Hematopoietic multipotent progenitor cell treated with erythropoietin and hydrocortisone succinate and interleukin-3 and kit ligand, for 17 days (in vitro differentiated cells): ENCODE data around the gene CAPZA1.
"Not testable (repeated sequence)": the region's sequence is repeated elsewhere in the genome, so short reads cannot be mapped to it uniquely, and the experiment has no call there.

Experiments
- DNase-seq: peaks from one replicate; pipeline ENCODE4 v3.0.0-alpha.2; 2015; ENCODE audit warnings: low spot score

CAPZA1 gene

DNA sequence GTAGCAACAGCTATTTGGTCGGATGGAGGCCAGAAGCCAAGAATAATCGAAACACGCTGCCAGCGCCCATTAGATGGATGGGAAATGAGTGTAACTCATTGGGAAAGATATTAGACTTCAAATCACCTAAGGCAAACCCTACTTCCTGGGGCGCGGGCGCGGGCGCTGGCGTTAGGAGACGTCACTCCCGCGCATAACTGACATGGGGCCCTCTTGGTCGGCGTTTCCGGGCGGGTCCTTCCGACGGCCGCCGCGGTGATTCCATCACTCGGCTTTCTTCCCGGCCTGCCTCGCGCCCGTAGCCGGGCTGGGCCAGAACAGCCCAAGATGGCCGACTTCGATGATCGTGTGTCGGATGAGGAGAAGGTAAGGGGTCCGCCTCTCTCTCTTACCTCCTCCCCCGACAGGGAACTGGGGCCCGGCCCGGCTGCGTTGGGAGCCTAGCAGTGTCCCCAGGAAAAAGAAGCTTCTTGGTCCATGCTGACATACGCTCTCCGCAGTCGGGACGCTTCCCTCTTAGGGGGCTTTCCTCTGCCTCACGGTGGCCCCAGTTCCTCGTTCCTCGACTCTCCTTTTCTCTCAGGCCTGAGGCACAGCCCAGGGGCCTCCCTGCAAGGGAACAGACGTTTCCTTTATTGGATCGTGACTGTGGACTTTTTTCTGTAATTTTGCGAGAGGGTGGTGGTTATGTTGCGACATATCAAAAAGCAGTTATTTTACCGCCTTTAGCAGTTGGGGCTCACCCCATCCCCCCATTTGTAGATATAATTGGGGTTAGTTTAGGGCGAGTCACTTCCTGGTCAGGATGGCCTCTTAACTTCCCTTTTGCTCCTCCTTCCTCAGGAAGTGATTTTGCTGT is at the start of gene CAPZA1:
Gene CAPZA1 (plus strand): TSS at position 315 of the 859 bp plus-strand sequence. CDS start 13 bp downstream, at position 328.
- DNase-seq, result peak; percentile 89

DNA sequence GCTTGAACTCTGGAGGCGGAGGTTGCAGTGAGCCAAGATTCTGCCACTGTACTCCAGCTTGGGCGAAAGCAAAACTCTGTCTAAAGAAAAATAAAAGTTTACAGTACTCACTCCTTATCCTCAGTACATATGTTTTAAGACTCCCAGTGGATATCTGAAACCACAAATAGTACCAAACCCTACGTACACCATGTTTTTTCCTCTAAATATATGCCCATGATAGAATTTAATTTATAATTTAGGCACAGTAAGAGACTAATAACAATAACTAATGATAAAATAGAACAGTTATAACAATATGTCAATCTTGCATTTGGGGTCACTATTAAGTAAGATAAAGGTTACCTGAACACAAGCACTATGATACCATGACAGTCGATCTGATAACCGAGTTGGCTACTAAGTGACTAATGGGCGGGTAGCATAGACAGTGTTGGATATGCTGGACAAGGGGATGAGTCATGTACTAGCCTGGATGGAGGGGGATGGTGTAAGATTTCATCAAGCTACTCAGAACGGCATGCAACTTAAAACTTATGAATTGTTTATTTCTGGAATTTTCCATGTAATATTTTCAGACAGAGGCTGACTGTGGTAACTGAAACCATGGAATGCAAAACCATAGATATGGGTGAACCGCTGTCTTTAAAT is 44.4 kb upstream of the CAPZA1 start:
- no peak for DNase-seq

DNA sequence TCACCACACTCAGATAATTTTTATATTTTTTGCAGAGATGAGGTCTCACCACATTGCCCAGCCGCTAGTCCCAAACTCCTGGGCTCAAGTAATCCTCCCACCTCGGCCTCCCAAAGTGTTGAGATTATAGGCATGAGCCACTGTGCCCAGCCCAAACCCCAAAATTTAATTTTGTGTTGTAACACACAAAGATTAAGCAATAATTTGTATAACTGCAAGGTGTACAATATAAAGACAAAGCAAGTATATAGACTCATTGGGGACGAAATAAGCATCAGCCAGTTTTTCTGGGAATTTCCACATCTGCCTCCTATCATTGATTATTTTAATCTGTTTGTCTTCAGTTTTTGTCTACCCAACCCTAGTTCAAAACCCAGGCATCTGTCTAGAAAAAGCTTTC is 43.4 kb upstream of the CAPZA1 start:
- DNase-seq, result no peak

DNA sequence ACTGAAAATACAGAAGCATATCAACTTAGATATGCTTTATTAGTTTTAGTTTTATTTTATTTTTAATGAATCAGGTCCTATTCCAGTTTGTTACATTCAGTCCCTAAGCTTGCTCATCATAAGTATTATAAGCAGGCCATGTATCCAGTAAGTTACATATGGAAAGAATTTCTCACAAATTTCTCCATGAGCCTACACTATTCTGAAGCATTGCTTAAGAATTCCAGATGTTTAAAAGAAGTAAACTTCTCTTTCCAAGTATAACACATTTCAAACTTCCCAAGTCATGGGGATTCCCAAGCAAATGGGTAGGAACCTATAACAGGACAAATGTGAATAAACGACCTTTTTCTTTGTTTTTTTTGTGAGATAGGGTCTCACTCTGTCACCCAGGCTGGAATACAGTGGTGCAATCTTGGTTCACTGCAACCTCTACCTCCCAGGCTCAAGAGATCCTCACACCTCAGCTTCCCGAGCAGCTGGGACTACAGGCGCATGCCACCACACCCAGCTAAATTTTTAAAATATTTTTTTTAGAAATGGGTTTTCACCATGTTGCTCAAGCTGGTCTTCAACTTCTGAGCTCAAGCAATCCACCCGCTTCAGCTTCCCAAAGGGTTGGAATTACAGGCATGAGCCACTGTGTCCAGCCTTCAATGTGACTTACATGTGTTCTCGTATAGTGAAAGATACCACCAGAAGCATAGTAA is 39.7 kb upstream of the CAPZA1 start:
- no peak for DNase-seq

DNA sequence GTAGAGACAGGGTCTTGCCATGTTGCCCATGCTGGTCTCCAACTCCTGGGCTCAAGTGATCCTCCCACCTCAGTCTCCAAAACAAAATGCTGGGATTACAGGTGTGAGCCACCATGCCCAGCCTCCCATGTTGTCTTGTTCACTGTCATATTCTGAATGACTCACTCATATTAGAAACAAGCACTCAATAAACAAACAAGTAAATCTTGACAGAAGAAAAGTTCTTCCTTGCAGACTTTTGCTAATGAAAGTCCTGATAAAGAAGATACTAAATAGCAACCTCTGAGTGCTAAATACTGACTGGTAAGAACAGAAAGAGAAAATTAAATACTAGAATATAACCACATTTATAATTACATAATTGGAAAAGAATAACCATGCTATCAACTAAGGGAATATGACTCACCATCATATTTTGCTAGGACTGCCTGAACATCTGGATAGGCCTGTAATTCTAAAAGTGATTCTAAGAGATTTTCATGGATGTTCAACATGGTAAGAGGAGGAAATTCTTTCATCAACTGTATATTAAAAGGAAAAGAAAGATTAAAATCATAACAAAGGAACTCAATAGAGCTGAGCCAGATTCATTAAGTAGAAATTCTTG is 37.9 kb upstream of the CAPZA1 start:
- DNase-seq, result no peak

DNA sequence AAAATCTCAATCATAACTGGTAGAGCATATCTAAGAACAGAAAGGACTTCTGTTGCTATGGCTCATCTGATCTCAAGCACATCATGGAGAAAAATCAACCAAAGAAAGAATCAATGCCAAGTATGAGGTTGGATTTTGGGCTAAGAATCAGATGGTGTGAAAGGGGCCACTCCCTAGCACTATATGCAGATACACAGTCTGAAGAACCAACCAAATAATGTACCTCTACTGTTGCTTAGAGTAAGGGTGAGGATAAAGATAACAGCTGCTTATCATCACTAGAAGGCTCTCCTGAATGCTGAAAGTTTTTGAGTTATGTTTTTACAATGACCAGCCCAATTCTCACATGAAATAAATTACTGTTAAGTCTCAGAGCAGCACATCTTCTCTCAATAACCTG is 36.3 kb upstream of the CAPZA1 start:
- DNase-seq, result no peak

DNA sequence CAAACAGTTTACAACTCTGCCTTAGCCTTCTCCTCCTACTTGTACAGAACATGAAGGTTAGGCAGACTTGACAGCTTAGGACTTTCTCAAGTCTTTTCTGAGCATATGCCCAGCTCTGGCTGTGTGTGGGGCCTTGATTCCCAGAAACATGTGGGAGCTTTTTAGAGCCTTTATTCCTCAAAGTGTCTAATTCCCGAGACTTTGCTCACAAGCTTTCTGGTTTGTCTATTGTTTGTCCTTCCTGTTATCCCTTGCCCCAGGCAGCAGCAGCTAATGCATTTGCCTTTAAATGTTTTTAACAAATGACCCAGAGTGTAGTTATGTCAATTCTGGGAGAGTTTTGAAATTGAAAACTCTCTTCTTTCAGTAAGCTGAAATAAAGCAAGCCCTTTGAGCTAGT is 29.9 kb upstream of the CAPZA1 start:
- no peak for DNase-seq

DNA sequence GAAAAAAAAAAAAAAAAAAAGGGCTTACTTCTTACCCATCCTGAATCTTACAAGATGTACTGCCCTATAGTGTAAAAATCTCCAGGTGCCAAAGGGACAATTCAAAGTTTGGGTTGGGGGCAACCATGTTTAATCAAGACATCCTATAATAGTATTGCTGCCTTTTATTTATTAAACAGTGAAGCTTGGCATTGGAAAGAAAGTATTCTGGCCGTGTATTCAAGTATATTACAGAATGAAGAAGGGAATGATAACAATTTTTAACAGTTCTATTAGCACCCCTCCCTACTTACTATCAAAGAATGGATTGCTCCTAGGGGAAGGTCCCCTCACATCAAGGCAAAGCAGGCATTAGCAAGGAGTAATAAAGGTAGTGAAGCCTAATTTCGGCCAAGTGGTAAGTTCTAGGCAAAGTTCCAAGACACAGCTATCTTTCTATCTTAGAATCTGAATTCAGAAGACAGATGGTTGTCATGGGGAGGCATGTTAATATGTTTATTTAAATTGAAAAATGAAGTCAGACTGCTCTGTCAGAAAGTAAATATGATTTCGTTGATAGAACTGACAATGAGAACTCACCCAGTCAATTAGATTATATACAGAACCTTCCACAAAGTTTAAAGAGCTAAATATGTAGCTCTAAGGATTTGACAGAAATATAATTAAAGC is 25.3 kb upstream of the CAPZA1 start:
- DNase-seq, result no peak

DNA sequence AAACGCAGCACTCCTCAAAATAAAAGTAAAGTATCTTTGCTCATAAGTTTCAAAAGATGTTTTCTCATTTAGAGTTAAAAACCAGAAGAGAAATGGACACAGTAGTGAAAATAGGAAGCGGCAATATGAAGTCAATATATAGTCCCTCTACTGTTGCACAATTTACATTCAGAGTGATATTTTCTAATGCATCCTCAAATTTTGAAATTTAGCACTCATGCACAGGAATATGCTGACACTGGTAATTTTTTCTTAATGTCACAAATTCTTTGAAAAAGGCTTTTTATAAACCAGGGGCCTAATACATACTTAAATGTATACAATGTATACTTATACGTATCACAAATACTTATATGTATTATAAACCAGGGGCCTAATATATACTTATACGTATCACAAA is 20.2 kb upstream of the CAPZA1 start:
- DNase-seq, result no peak

DNA sequence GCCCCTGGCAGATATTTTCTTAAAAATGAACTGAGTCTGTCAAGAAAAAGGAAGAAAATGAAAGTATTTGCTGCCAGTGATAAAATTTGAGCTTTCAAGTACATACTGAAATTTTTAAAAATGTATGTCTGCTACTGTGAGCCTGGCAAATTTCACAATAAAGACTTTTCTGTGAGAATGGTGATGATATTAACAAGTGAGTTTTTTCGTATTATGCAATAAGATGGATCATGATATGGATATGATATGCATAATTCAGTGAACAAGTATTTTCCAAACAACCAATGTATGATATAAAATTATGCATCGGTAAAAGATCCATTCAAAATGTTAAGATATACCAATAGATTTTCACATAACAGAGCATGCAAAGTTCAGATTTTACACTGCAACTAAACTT is 16.6 kb upstream of the CAPZA1 start:
- DNase-seq, result no peak

DNA sequence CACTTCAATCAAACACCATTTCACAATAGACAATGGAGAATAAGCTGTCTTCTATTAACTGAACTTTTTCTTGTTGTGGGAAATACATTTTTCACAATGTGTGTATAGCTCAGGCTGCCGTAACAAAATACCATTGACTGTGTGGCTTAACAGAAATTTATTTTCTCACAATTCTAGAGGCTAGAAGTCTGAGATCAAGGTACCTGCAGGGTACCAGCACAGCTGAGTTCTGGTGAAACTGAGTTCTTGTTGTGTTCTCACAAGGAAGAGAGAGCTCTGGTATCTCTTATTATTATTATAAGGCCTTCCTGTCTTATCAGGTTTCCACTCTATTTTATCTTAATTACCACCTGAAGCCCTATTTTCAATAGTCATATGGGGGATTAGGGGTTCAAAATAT is 16.1 kb upstream of the CAPZA1 start:
- DNase-seq, result no peak

DNA sequence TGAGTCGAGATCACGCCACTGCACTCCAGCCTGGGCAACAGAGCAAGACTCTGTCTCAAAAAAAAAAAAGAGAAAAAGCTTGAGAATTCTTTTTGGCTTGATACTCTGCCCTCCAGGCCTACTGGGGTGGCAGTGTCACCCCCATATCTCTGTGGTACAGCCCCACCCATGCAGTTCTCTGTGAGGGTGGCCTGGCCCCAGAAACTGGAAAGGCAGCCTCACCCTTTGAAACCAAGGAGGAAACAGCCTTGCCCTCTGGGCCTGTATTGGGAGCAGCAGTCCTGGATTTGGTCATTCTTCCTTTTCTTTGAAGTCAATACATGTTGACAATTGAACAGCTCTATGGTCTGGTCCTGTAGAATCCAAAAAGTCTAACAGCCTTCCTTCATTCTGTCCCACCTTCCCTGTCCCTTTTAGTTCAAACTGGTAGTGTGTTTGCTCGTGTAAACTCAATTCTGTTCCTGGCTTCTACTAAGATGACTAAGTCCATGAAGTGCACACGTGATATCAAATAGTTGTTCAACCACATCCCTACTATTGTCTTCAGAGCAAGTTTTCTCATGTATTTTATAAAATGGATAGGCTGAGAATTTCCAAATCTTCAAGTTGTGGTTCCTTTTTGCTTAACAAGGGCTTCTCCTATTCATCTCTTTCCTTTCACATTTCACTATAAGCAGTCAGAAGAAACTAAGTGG is 13.9 kb upstream of the CAPZA1 start:
- peak; percentile 44 for DNase-seq

DNA sequence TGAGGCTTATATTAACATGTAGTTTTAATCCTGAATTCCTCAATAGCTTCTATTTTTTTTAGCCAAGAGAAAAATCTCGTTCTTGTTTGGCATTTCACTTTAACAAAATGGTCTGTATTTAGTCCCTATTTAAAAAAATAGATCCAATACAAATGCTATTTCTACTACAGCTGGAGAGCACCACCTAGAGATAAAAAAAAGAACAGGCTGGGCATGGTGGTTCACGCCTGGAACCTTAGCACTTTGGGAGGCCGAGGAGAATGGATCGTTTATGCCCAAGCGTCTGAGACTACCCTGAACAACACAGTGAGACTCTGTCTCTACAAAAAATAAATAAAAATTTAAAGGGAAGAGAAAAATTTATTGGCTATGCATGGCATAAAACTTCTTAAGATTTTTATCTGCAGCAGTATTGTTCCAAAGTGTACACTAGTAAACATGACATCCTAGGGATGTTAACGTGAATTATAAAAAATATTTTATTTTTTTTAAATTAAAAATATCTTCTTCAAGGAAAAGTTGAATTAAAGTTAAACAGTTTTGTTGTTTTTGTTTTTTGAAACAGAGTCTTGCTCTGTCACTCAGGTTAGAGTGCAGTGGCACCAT is 5.1 kb upstream of the CAPZA1 start:
- DNase-seq, result peak; percentile 43

DNA sequence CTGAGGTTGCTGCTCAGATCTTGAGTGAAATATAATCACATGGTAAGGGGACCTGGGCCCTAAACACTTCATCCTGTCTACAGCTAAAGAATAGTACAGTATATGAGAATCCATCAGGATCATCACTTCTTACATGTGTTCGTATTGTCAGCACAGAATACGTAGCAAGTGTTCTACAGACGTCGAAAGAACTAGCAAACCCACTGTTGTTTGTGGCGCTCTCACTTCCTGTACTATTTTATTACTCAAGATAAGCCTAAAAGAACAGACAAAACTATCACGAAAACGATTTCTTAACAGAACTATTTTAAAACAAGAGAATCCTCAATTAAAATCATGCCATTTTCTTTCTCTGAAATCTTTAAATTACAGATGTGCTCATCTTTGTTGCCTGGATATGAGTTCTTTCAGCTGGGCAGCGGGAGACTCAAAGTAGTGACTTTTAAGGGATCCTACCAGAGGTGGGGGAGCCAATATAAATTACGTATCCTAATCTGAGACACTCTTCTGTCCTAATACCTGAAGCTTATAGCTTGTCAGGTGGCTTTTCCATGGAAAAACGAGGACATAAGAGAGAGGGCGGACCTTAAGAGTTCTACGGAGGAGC is 1.4 kb upstream of the CAPZA1 start:
- DNase-seq, result peak; percentile 64

DNA sequence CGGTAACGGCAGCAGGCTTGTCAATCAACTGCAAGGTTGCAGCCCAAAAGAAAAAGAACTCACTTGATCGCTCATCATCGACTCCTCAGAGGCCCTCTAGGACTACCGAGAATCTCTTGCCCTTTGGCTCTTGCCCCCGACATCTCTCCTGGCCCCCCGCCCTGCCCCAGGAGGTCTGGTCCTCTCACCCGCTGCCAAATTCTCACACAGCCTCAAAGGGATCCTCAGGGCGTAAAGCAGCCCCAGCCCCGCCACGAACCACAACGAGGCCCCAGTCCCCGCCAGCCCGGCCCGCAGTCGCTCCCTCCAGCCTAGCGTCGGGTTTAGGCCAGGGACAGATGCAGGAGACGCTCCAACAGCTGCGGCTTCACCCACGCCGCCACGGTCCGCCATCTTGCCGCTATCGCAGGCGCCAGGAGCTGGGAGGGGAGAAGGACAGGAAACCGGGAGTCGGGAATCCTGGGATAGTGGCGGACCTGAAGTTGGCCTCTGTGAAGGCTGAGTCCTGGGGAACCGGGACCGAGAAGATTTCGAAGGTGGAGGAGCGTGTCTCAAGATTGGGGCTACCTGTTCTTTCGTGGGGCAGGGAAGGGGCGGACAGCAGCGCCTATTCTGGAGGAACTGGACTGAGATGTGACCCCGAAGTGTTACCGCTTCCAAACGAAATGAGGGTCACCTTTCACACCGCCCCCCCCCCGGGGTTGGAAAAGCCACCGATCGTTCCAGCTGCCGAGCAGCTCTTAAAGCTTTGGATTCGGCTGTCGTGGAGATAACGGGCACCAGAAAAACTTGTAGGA is 713 bp upstream of the CAPZA1 start, which contains the start of gene ST7L:
Gene ST7L (minus strand): TSS at position 421 of the 797 bp plus-strand sequence. CDS start 28 bp downstream, at position 393.
- DNase-seq, result peak; percentile 78

DNA sequence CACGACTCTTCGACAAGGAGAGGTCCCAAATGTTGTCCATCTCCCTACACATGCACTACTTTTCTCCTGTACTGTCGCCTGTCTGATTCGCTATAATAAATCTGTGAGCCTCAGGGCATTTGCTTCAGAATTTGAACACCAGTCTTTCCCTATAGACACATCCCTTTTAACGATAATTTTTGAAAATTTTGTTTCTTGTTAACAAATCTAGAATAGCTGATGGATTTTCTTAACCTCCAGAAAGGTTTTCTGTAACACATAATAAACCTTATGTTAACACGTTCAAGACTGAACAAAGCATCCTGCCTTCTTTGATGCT is 704 bp downstream of the CAPZA1 start:
- DNase-seq, result peak; percentile 64

DNA sequence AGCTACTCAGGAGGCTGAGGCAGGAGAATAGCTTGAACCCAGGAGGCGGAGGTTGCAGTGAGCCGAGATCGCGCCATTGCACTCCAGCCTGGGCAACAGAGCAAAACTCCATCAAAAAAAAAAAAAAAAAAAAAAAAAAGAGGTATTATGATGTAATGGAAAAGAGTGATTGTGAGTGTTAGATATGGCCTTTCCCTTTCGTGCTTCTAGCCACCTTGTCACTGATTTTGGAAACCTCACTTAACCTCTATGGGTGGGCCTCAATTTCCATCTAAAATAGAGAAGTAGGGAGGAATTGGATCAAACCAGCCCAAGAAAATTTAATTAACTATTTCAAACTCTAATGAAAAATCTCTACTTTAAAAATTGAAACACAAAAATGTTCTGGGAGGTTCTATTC is 4.9 kb downstream of the CAPZA1 start:
- not testable (repeated sequence) for DNase-seq

DNA sequence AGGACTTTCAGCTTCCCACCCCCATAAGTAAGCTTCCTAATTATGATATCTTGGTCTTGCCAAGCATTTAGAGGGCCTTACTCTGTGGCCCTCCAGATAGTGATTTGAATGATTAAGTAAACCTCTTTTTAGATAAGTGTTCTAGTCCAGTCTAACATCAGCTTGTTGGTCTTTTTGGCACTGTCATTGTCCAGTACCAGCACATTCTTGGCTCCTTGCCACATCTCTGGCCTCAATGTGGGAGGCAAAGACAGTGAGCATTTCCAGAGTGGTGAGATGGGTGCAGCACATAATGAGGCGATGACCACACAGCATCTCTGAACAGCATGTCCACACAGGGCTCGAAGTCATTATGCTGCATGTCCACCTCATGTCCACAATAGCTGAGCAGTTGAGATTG is 6.1 kb downstream of the CAPZA1 start:
- DNase-seq, result peak; percentile 56

DNA sequence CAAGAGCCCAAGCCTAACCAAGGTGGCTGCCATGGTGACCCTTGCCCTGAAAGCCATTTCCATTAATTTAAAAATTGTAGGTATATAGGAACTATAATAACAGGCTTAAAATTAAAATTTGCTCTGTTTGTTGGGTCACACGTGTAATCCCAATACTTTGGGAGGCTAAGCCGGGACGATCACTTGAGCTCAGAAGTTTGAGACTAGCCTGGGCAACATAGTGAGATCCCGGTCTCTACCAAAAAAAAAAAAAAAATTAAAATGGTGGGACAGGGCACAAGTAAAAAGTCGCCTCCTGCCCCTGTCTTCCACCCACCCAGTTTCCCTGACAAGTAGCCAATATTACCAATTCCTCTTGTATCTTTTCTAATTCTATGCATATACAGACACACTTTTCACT is 6.6 kb downstream of the CAPZA1 start:
- no peak for DNase-seq

DNA sequence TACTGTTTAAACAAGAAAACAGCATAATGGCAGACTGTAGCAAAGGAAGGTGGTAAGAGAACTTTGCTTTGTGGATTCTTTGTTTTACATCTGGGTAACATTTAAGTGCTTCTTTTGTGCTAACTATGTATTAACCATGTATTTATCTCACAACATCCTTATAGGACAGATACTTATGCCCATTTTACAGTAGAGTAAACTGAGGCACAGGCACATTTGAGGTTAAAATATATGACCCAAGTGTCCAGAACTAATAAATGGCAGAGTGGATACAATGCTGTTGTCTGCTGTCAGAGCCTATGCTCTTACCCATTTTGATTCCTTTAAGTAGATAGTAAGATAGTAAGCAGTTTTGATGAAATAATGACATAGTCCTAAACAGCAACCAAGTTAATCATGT is 7.3 kb downstream of the CAPZA1 start:
- no peak for DNase-seq
